Activated T-cell treated with anti-CD3 and anti-CD28 coated beads, Interleukin-2, amount 50 U/mL, for 72 hours (primary cell): ENCODE measurements around the gene RPL3. TPM values are rescaled to one million over a fixed set of nuclear protein-coding genes. Genes with fewer than 3 reads are reported as not detected.

Experiments
- ATAC-seq, 2 donors: fragments of 150-1000 bp; cut with Tn5 transposase; replicated peaks in 1 of 2; 2 replicates each; pipeline ENCODE4 v1.10.0; 2021; ENCODE audit warnings: moderate library complexity in 2 of 2, mild to moderate bottlenecking in 1 of 2
- DNase-seq, 2 donors: peaks; one replicate each; pipeline ENCODE4 v3.0.0; 2021 to 2022; ENCODE audit warnings: mixed read lengths in 1 of 2
- H3K27ac Mint-ChIP-seq: one replicate; pipeline ENCODE4 v1.8.0; 2022; ENCODE audit warnings: mild to moderate bottlenecking, moderate library complexity, mixed read lengths
- H3K27me3 Mint-ChIP-seq: one replicate; pipeline ENCODE4 v1.8.0; 2022; ENCODE audit warnings: low read depth, mixed read lengths
- H3K36me3 Mint-ChIP-seq, 2 donors: one replicate each; pipeline ENCODE4 v1.8.0; 2022; ENCODE audit warnings: mixed read lengths in 2 of 2, mild to moderate bottlenecking in 1 of 2; ENCODE audit not compliant: insufficient read depth in 2 of 2
- H3K4me1 Mint-ChIP-seq: one replicate; pipeline ENCODE4 v1.8.0; 2022; ENCODE audit warnings: low read depth, mixed read lengths
- H3K4me3 Mint-ChIP-seq, 2 donors: one replicate each; pipeline ENCODE4 v1.8.0; 2022; ENCODE audit warnings: mild to moderate bottlenecking in 2 of 2, mixed read lengths in 2 of 2, moderate library complexity in 2 of 2
- H3K9me3 Mint-ChIP-seq, 2 donors: one replicate each; pipeline ENCODE4 v1.8.0; 2022; ENCODE audit warnings: mixed read lengths in 2 of 2
- total RNA-seq, 2 donors: library from RNA; stranded (reverse); gene quantifications; one replicate each; pipeline ENCODE4 v1.2.3, GENCODE V29; 2022

Gene RPL3
- total RNA-seq, 2 donors from 2014 or later, result 3,380 to 3,455 TPM

- ATAC-seq, result peak in 1 of 2 donors; percentile 23
- Mint-ChIP-seq H3K36me3 (peaks cover 2 to 4% of the 10 kb centered on the region in 2 donors), H3K4me3 (peak overlapping the region in 1 of 2 donors; percentile 23), H3K4me1 (peaks cover 36% of the 10 kb centered on the region), H3K9me3 (no peaks in the 10 kb centered on the region), H3K27me3 (peaks cover 6% of the 10 kb centered on the region), H3K27ac (no peak overlapping the region)
- no peak for DNase-seq
Measured at GRCh38 chr22:39263626-39264348, 55.6 kb downstream of the RPL3 start.

Other genes starting within 250 kb of the RPL3 start
- 100 to 1,000 TPM in 1 of 2 donors, 10 to 100 TPM in 1; 77.8 to 115 TPM for gene APOBEC3G, start 242.3 kb downstream of the RPL3 start, total RNA-seq
- 10 to 100 TPM; 21.9 to 24.4 TPM for gene APOBEC3H, start 222.4 kb downstream of the RPL3 start, total RNA-seq
- 10 to 100 TPM; 41.5 to 61.0 TPM for gene CBX7, start 166.9 kb downstream of the RPL3 start, total RNA-seq
- 1 to 10 TPM; 2.9 to 4.6 TPM for gene PDGFB, start 74.6 kb downstream of the RPL3 start, total RNA-seq
- gene SYNGR1, start 30.4 kb upstream of the RPL3 start, total RNA-seq, result 1 to 10 TPM; 4.4 to 5.3 TPM
- 10 to 100 TPM; 29.4 to 30.9 TPM for gene TAB1, start 80.2 kb upstream of the RPL3 start, total RNA-seq
- 1 to 10 TPM; 1.2 to 2.6 TPM for gene MGAT3, start 137.4 kb upstream of the RPL3 start, total RNA-seq
- 10 to 100 TPM; 49.5 to 58.3 TPM for gene MIEF1, start 182.7 kb upstream of the RPL3 start, total RNA-seq
- gene ATF4, start 200.9 kb upstream of the RPL3 start, total RNA-seq, result 100 to 1,000 TPM; 779 to 836 TPM
- 10 to 100 TPM; 78.3 to 82.0 TPM for gene RPS19BP1, start 213.1 kb upstream of the RPL3 start, total RNA-seq